PFSK-1 (cell line): Measurements from ENCODE around the gene RANBP1.

Experiments
- FOXP2 ChIP-seq: optimal IDR thresholded peaks from 2 replicates; pipeline ENCODE3; 2011; ENCODE audit warnings: borderline replicate concordance, control low read depth, inconsistent platforms; ENCODE audit not compliant: insufficient read depth; ENCODE audit errors: extremely low read length, extremely low read depth
- POLR2AphosphoS5 ChIP-seq: IDR thresholded peaks from 2 replicates; pipeline ENCODE4 v1.6.1; 2012; ENCODE audit warnings: low read depth, mild to moderate bottlenecking, control low read depth, low read length, moderate library complexity
- REST ChIP-seq, 2 experiments: IDR thresholded peaks; 2 replicates each; pipeline versions ENCODE4 v1.6.1 to v1.8.0; 2011 to 2012; ENCODE audit warnings: low read depth in 2 of 2, low read length in 2 of 2, control low read depth in 1 of 2, inconsistent platforms in 1 of 2, mild to moderate bottlenecking in 1 of 2, moderate library complexity in 1 of 2; ENCODE audit not compliant: insufficient read depth in 1 of 2
- SIN3A ChIP-seq: IDR thresholded peaks from 2 replicates; pipeline ENCODE4 v1.6.1; 2012; ENCODE audit warnings: mild to moderate bottlenecking, low read length, moderate library complexity, borderline replicate concordance; ENCODE audit not compliant: insufficient read depth
- TAF1 ChIP-seq: IDR thresholded peaks from 2 replicates; pipeline ENCODE4 v1.6.1; 2012; ENCODE audit warnings: low read length, control low read depth, borderline replicate concordance; ENCODE audit not compliant: insufficient read depth

RANBP1 gene

DNA sequence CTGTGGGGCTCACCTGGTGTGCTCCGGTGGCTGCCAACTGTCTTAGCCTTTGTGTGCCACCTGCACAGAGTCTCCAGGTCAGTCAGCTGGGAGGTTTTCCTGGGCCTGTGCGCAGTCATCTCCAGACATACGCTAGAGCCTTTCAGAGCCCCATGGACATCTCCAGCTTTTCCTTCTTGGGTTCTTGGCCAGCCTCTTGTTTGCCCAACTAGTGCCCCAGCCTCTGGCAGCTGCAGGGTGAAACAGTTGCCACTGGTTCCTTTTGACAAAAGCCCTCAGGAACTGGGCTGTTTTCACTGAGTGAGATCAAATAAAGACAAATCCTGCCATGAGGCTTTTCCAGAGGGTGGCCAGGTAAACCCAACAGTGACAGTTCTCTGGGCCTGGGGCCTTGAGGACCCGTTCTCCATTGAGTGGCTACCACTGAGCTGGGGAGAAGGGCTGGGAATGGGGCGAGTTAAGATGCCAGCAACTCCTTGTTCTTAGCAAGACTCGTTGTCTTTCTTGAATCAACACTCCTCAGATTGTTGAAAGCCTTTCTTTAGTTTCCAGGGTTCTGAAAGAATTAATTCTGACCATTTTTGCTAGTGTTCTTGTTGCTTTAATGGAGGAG, 16.7 kb upstream of the RANBP1 start:
- no peak for TF ChIP-seq SIN3A
- TF ChIP-seq FOXP2: no peak
- no peak for TF ChIP-seq POLR2AphosphoS5

DNA sequence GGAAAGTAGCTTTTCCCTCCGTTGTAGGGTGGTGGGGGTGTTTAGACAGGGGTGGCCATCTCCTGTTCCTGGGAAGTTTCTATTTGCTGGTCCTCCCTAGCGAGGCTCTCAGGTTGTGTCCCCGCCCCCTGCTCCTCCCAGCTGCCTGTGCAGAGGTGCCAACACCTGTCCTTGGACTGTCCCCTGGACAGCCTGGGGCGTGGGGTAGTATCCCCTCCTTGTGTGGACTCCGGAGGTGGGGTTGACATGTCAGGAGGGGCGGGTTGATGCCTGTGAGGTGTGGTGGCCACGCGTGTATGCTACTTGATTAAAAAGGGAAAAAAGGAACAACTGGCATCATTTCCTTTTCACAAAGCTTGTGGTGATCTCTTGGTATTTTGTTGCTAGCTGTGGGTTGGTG, 14.3 kb upstream of the RANBP1 start:
- TF ChIP-seq REST (IDR thresholded peaks at IDR 0.05; ENCODE audit: insufficient read depth in 1 of 2, low read depth in 2 of 2, low read length in 2 of 2): no peak
- TF ChIP-seq SIN3A: no peak

DNA sequence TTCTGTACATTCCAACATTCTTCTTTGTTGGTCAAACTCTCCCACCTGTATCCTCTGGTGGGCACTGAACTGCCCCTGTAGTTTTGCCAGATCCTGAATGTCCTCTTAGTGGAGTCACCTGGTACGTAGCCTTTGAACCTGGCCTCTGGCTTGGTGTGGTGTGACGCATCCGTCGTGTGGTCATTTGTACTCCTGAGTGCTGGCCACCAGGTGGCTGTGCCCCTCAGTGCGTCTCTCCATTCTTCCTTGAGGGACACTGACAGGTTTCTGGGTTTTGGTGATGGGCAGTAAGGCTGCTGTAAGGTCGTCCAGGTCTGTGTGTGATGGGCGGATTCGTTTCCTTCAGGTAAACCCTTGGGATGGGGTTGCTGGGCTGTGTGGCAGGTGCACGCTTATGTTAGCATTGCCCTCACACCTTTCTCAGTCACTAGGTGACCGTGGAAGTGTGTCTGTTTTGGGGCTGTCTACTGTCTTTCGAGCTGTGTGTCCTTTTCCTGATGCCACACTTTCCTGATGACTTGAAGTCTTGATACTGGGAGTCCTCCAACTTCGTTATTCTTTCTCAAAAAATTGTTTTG, 13.6 kb upstream of the RANBP1 start:
- no peak for TF ChIP-seq FOXP2
- no peak for TF ChIP-seq TAF1
- no peak for TF ChIP-seq SIN3A
- no peak for TF ChIP-seq REST (IDR thresholded peaks at IDR 0.05; ENCODE audit: insufficient read depth in 1 of 2, low read depth in 2 of 2, low read length in 2 of 2)
- no peak for TF ChIP-seq POLR2AphosphoS5

- no peak for TF ChIP-seq REST (IDR thresholded peaks at IDR 0.05; ENCODE audit: insufficient read depth in 1 of 2, low read depth in 2 of 2, low read length in 2 of 2)
- no peak for TF ChIP-seq SIN3A
- TF ChIP-seq POLR2AphosphoS5: no peak
- TF ChIP-seq TAF1: no peak
- TF ChIP-seq FOXP2: no peak
These were observed 10.3 kb upstream of the RANBP1 start for GRCh38 chr22:20105456-20106204.

GRCh38 chr22:20106205-20106848, 9.6 kb upstream of the RANBP1 start:
- TF ChIP-seq REST (IDR thresholded peaks at IDR 0.05; ENCODE audit: insufficient read depth in 1 of 2, low read depth in 2 of 2, low read length in 2 of 2) (no peak), TAF1 (no peak), SIN3A (no peak), FOXP2 (no peak)
